Erythroblast (primary cell): ENCODE measurements around the gene DISP2.

Source experiments
- DNase-seq, 2 experiments: peaks; one replicate each; lab custom pipeline; 2025; lab: John Stamatoyannopoulos, UW
- GATA1 ChIP-seq: IDR thresholded peaks from 2 replicates; pipeline ENCODE4 v1.6.1; 2011; ENCODE audit warnings: low read depth, mild to moderate bottlenecking, control low read depth, low read length, moderate library complexity
- POLR2A ChIP-seq: IDR thresholded peaks from 2 replicates; pipeline ENCODE4 v1.6.1; 2011; ENCODE audit warnings: mild to moderate bottlenecking, low read length

Gene DISP2

GRCh38 chr15:40340740-40341400 lies 17.1 kb upstream of the DISP2 start, which contains the start of gene CCDC9B:
TSS of gene CCDC9B (minus strand) at chr15:40340939. CDS start at chr15:40340819, 120 bp downstream.
- TF ChIP-seq GATA1 (no peak), POLR2A (no peak)
- DNase-seq, result peak; percentile 80 to 83

GRCh38 chr15:40342416-40343320 lies 15.4 kb upstream of the DISP2 start:
- TF ChIP-seq GATA1 (no peak), POLR2A (no peak)
- no peak for DNase-seq

- TF ChIP-seq GATA1, result no peak
- no peak for TF ChIP-seq POLR2A
- no peak for DNase-seq
Measured at GRCh38 chr15:40343512-40343911, 14.5 kb upstream of the DISP2 start.

- no peak for DNase-seq
- TF ChIP-seq POLR2A (no peak), GATA1 (no peak)
Measured at GRCh38 chr15:40344217-40344616, 13.8 kb upstream of the DISP2 start.

- DNase-seq, result peak; percentile 66 to 75
Measured at GRCh38 chr15:40344631-40345120, 13.3 kb upstream of the DISP2 start.

GRCh38 chr15:40345225-40345866 lies 12.7 kb upstream of the DISP2 start:
- no peak for DNase-seq
- TF ChIP-seq GATA1 (no peak), POLR2A (no peak)

More at GRCh38 chr15:40344631-40345120, 13.3 kb upstream of the DISP2 start:
- TF ChIP-seq POLR2A (no peak), GATA1 (no peak)

GRCh38 chr15:40345867-40346578 lies 12.0 kb upstream of the DISP2 start:
- DNase-seq, result no peak
- TF ChIP-seq POLR2A, result no peak
- no peak for TF ChIP-seq GATA1

GRCh38 chr15:40346579-40347558 lies 11.2 kb upstream of the DISP2 start:
- DNase-seq, result no peak
- TF ChIP-seq GATA1, result no peak
- no peak for TF ChIP-seq POLR2A

GRCh38 chr15:40347559-40348473 lies 10.2 kb upstream of the DISP2 start:
- TF ChIP-seq GATA1, result no peak
- DNase-seq, result no peak

- DNase-seq, result no peak
Measured at GRCh38 chr15:40348474-40348870, 9.5 kb upstream of the DISP2 start.

GRCh38 chr15:40349163-40349562 lies 8.9 kb upstream of the DISP2 start:
- TF ChIP-seq POLR2A (no peak), GATA1 (no peak)
- DNase-seq, result no peak

More at GRCh38 chr15:40348474-40348870, 9.5 kb upstream of the DISP2 start:
- TF ChIP-seq GATA1 (no peak), POLR2A (no peak)
